Stimulated activated naive CD8-positive, alpha-beta T cell treated with anti-CD3 and anti-CD28 coated beads, Interleukin-15, Interleukin-2, amounts not matched to agents 100 ng/mL and 50 ng/mL, for 24 hours (primary cell): ENCODE measurements around the gene MUTYH.
A peak's percentile ranks its signal among the peaks of the same experiment; 100 is the strongest.
"Not testable (repeated sequence)": the region's sequence is repeated elsewhere in the genome, so short reads cannot be mapped to it uniquely, and the experiment has no call there.

ENCODE experiments used
- H3K27ac Mint-ChIP-seq: one replicate; pipeline ENCODE4 v1.8.0; 2021; ENCODE audit warnings: mild to moderate bottlenecking, mixed read lengths
- H3K27me3 Mint-ChIP-seq: one replicate; pipeline ENCODE4 v1.8.0; 2021; ENCODE audit warnings: mixed read lengths
- H3K36me3 Mint-ChIP-seq: one replicate; pipeline ENCODE4 v1.8.0; 2021; ENCODE audit warnings: low read depth, mixed read lengths
- H3K4me1 Mint-ChIP-seq: one replicate; pipeline ENCODE4 v1.8.0; 2021; ENCODE audit warnings: low read depth, mixed read lengths
- H3K4me3 Mint-ChIP-seq: one replicate; pipeline ENCODE4 v1.8.0; 2021; ENCODE audit warnings: mild to moderate bottlenecking, mixed read lengths
- H3K9me3 Mint-ChIP-seq: one replicate; pipeline ENCODE4 v1.8.0; 2021; ENCODE audit warnings: mixed read lengths

Gene MUTYH

GRCh38 chr1:45339789-45340558 lies at the start of gene MUTYH, which contains the start of gene TOE1:
TSS of gene MUTYH (minus strand) at chr1:45340440. CDS start at chr1:45334505, 5,935 bp downstream.
TSS of gene TOE1 (plus strand) at chr1:45340170. CDS start at chr1:45340253, 83 bp downstream.
- H3K27ac Mint-ChIP-seq = peak within 1 kb of the TSS; percentile 100
- peaks cover 46% of the 10 kb centered on the region for H3K4me1 Mint-ChIP-seq
- peaks cover 66% of the 10 kb centered on the region for H3K36me3 Mint-ChIP-seq
- no peaks in the 10 kb centered on the region for H3K9me3 Mint-ChIP-seq
- peak within 1 kb of the TSS; percentile 99 for H3K4me3 Mint-ChIP-seq
- H3K27me3 Mint-ChIP-seq = no peaks in the 10 kb centered on the region

GRCh38 chr1:45386219-45386618 lies 46.0 kb upstream of the MUTYH start:
- H3K36me3 Mint-ChIP-seq = no peaks in the 10 kb centered on the region

GRCh38 chr1:45385302-45385701 lies 45.1 kb upstream of the MUTYH start:
- H3K4me1 Mint-ChIP-seq = no peaks in the 10 kb centered on the region
- no peaks in the 10 kb centered on the region for H3K27me3 Mint-ChIP-seq
- H3K36me3 Mint-ChIP-seq = no peaks in the 10 kb centered on the region
- H3K9me3 Mint-ChIP-seq = no peaks in the 10 kb centered on the region
- no peak overlapping the region for H3K4me3 Mint-ChIP-seq
- no peak overlapping the region for H3K27ac Mint-ChIP-seq

More at GRCh38 chr1:45386219-45386618, 46.0 kb upstream of the MUTYH start:
- Mint-ChIP-seq H3K27me3 (no peaks in the 10 kb centered on the region), H3K9me3 (no peaks in the 10 kb centered on the region), H3K27ac (no peak overlapping the region), H3K4me3 (no peak overlapping the region), H3K4me1 (no peaks in the 10 kb centered on the region)

- not testable (repeated sequence) for H3K4me1 Mint-ChIP-seq, H3K9me3 Mint-ChIP-seq, H3K4me3 Mint-ChIP-seq, H3K27me3 Mint-ChIP-seq, H3K27ac Mint-ChIP-seq, H3K36me3 Mint-ChIP-seq
Observed at GRCh38 chr1:45384213-45384612, 44.0 kb upstream of the MUTYH start.

- no peaks in the 10 kb centered on the region for H3K27me3 Mint-ChIP-seq
- H3K36me3 Mint-ChIP-seq = no peaks in the 10 kb centered on the region
- H3K27ac Mint-ChIP-seq = no peak overlapping the region
- H3K9me3 Mint-ChIP-seq = no peaks in the 10 kb centered on the region
- no peak overlapping the region for H3K4me3 Mint-ChIP-seq
- no peaks in the 10 kb centered on the region for H3K4me1 Mint-ChIP-seq
Observed at GRCh38 chr1:45383191-45383590, 43.0 kb upstream of the MUTYH start.

- no peaks in the 10 kb centered on the region for H3K36me3 Mint-ChIP-seq
- H3K9me3 Mint-ChIP-seq = no peaks in the 10 kb centered on the region
- H3K4me3 Mint-ChIP-seq = no peak overlapping the region
- H3K27me3 Mint-ChIP-seq = no peaks in the 10 kb centered on the region
- no peaks in the 10 kb centered on the region for H3K4me1 Mint-ChIP-seq
- no peak overlapping the region for H3K27ac Mint-ChIP-seq
Observed at GRCh38 chr1:45381243-45381642, 41.0 kb upstream of the MUTYH start.

- Mint-ChIP-seq H3K4me3 (no peak overlapping the region), H3K36me3 (no peaks in the 10 kb centered on the region), H3K27ac (no peak overlapping the region), H3K4me1 (no peaks in the 10 kb centered on the region), H3K9me3 (no peaks in the 10 kb centered on the region), H3K27me3 (no peaks in the 10 kb centered on the region)
Observed at GRCh38 chr1:45380730-45381129, 40.5 kb upstream of the MUTYH start.

GRCh38 chr1:45380125-45380524 lies 39.9 kb upstream of the MUTYH start:
- Mint-ChIP-seq H3K4me3 (no peak overlapping the region), H3K9me3 (no peaks in the 10 kb centered on the region), H3K4me1 (peaks cover 3% of the 10 kb centered on the region), H3K27ac (no peak overlapping the region), H3K27me3 (no peaks in the 10 kb centered on the region), H3K36me3 (no peaks in the 10 kb centered on the region)

- Mint-ChIP-seq H3K27me3 (no peaks in the 10 kb centered on the region), H3K9me3 (no peaks in the 10 kb centered on the region), H3K27ac (no peak overlapping the region), H3K36me3 (no peaks in the 10 kb centered on the region), H3K4me3 (no peak overlapping the region), H3K4me1 (peaks cover 8% of the 10 kb centered on the region)
Observed at GRCh38 chr1:45379524-45379923, 39.3 kb upstream of the MUTYH start.

- Mint-ChIP-seq H3K27me3 (no peaks in the 10 kb centered on the region), H3K9me3 (no peaks in the 10 kb centered on the region), H3K4me1 (peaks cover 8% of the 10 kb centered on the region), H3K27ac (no peak overlapping the region), H3K36me3 (no peaks in the 10 kb centered on the region), H3K4me3 (no peak overlapping the region)
Observed at GRCh38 chr1:45378184-45378583, 37.9 kb upstream of the MUTYH start.

GRCh38 chr1:45375104-45376090 lies 35.2 kb upstream of the MUTYH start:
- H3K36me3 Mint-ChIP-seq = no peaks in the 10 kb centered on the region
- no peaks in the 10 kb centered on the region for H3K9me3 Mint-ChIP-seq
- peaks cover 8% of the 10 kb centered on the region for H3K4me1 Mint-ChIP-seq
- no peaks in the 10 kb centered on the region for H3K27me3 Mint-ChIP-seq
- no peak overlapping the region for H3K4me3 Mint-ChIP-seq
- no peak overlapping the region for H3K27ac Mint-ChIP-seq

GRCh38 chr1:45373573-45373972 lies 33.3 kb upstream of the MUTYH start:
- Mint-ChIP-seq H3K9me3 (no peaks in the 10 kb centered on the region), H3K36me3 (no peaks in the 10 kb centered on the region), H3K4me1 (peaks cover 8% of the 10 kb centered on the region), H3K27ac (no peak overlapping the region), H3K27me3 (no peaks in the 10 kb centered on the region), H3K4me3 (no peak overlapping the region)

- H3K4me1 Mint-ChIP-seq = peaks cover 8% of the 10 kb centered on the region
- H3K4me3 Mint-ChIP-seq = no peak overlapping the region
- H3K27me3 Mint-ChIP-seq = no peaks in the 10 kb centered on the region
- H3K36me3 Mint-ChIP-seq = no peaks in the 10 kb centered on the region
- H3K9me3 Mint-ChIP-seq = no peaks in the 10 kb centered on the region
- H3K27ac Mint-ChIP-seq = no peak overlapping the region
Observed at GRCh38 chr1:45370575-45370974, 30.3 kb upstream of the MUTYH start.

GRCh38 chr1:45365051-45365450 lies 24.8 kb upstream of the MUTYH start:
- Mint-ChIP-seq H3K4me1 (peaks cover 2% of the 10 kb centered on the region), H3K27me3 (no peaks in the 10 kb centered on the region), H3K27ac (no peak overlapping the region), H3K36me3 (no peaks in the 10 kb centered on the region), H3K4me3 (no peak overlapping the region), H3K9me3 (no peaks in the 10 kb centered on the region)

GRCh38 chr1:45364294-45364693 lies 24.1 kb upstream of the MUTYH start:
- Mint-ChIP-seq H3K4me3 (no peak overlapping the region), H3K9me3 (no peaks in the 10 kb centered on the region), H3K27me3 (no peaks in the 10 kb centered on the region), H3K36me3 (no peaks in the 10 kb centered on the region), H3K4me1 (peaks cover 5% of the 10 kb centered on the region), H3K27ac (no peak overlapping the region)
